Gastrocnemius medialis (tissue), 4 donors: Measurements from ENCODE around the gene FAM114A1. TPM values are rescaled to one million over a fixed set of nuclear protein-coding genes. Genes with fewer than 3 reads are reported as not detected.
A peak's percentile ranks its signal among the peaks of the same experiment; 100 is the strongest.

Experiments
- ATAC-seq, 2 donors: fragments of 150-250 bp; one replicate each; pipeline ENCODE4 v1.9.1; 2016
- DNase-seq, 2 donors: peaks; one replicate each; pipeline ENCODE4 v3.0.0-alpha.2; 2019
- H3K27ac ChIP-seq, 4 donors: fragments of 200-600 bp; sonication (generic); 1 replicate in 1 of 4; 2 replicates in 3 of 4; pipeline ENCODE4 v1.5.1; 2016 to 2018; ENCODE audit warnings: mild to moderate bottlenecking in 2 of 4, moderate library complexity in 1 of 4
- H3K27me3 ChIP-seq, 3 donors: fragments of 200-600 bp; sonication (generic) in 2 of 3; 1 replicate in 1 of 3; 2 replicates in 2 of 3; pipeline versions ENCODE4 v1.5.1 to v1.6.0; 2016 to 2019; ENCODE audit warnings: mild to moderate bottlenecking in 1 of 3, moderate library complexity in 1 of 3
- H3K36me3 ChIP-seq, 2 donors: fragments of 200-600 bp; sonication (generic) in 1 of 2; one replicate each; pipeline ENCODE4 v1.5.1; 2017 to 2018
- H3K4me1 ChIP-seq, 2 donors: fragments of 200-600 bp; sonication (generic) in 1 of 2; one replicate each; pipeline ENCODE4 v1.5.1; 2016 to 2017; ENCODE audit warnings: mild to moderate bottlenecking in 2 of 2
- H3K4me3 ChIP-seq, 4 donors: fragments of 200-600 bp; sonication (generic) in 3 of 4; 1 replicate in 1 of 4; 2 replicates in 3 of 4; pipeline ENCODE4 v1.5.1; 2016 to 2019; ENCODE audit warnings: mild to moderate bottlenecking in 2 of 4
- H3K9me3 ChIP-seq, 3 donors: fragments of 200-600 bp; sonication (generic) in 2 of 3; 1 replicate in 1 of 3; 2 replicates in 2 of 3; pipeline ENCODE4 v1.5.1; 2016 to 2019
- POLR2A ChIP-seq, 2 donors: fragments of 450-650 bp; IDR thresholded peaks; one replicate each; pipeline ENCODE4 v1.6.1; 2017; ENCODE audit warnings: antibody characterized with exemption in 2 of 2, mild to moderate bottlenecking in 2 of 2, moderate library complexity in 2 of 2
- in situ Hi-C, 4 donors: fragments of 200-750 bp; cut with MboI; loops; one replicate each; pipeline versions ENCODE4 v1.15.0 to v1.8.0; 2017; ENCODE audit warnings: low sequenced_read_pairs in 4 of 4
- intact Hi-C: fragments of 100-400 bp; cut with DNase I; formaldehyde crosslinking; loops from one replicate; pipeline ENCODE4 v1.15.1; 2023; ENCODE audit warnings: low total_unique reads
- total RNA-seq, 4 donors: library from RNA; depleted of rRNA; stranded (reverse); fragments of >200 nt; gene quantifications; one replicate each; pipeline versions ENCODE4 v1.1.0 to v1.2.3, GENCODE V29; 2016
- TF ChIP-seq, protein P1 (sequence below), 5 experiments: fragments of 450-650 bp in 3 of 5; fragments of 200-600 bp in 2 of 5; sonication (generic) in 2 of 5; IDR thresholded peaks in 4 of 5; conservative IDR thresholded peaks in 1 of 5; 1 replicate in 4 of 5; 2 replicates in 1 of 5; pipeline ENCODE4 v1.5.1; 2016 to 2019; ENCODE audit warnings: antibody characterized with exemption in 5 of 5, mild to moderate bottlenecking in 3 of 5, moderate library complexity in 3 of 5

The FAM114A1 gene
- total RNA-seq, 4 donors from 2014 or later = 23.2 to 47.5 (median 27.4) TPM

GRCh38 chr4:38868059-38868960 is 704 bp downstream of the FAM114A1 start:
- intact Hi-C loops = loop anchor here (2.0 to 10.0 kb wide), 2 partner anchors 176 to 1184 kb away; partner anchors contain the start of gene RELL1
- Histone ChIP-seq H3K27me3 (no peaks in the 10 kb centered on the region), H3K4me3 (peak overlapping the region; percentile 69 to 83 (median 75)), H3K4me1 (peaks cover 24 to 30% of the 10 kb centered on the region in 2 donors), H3K27ac (peak overlapping the region; percentile 78 to 89 (median 82)), H3K9me3 (no peaks in the 10 kb centered on the region), H3K36me3 (no peaks in the 10 kb centered on the region)
- TF ChIP-seq, protein P1, sequence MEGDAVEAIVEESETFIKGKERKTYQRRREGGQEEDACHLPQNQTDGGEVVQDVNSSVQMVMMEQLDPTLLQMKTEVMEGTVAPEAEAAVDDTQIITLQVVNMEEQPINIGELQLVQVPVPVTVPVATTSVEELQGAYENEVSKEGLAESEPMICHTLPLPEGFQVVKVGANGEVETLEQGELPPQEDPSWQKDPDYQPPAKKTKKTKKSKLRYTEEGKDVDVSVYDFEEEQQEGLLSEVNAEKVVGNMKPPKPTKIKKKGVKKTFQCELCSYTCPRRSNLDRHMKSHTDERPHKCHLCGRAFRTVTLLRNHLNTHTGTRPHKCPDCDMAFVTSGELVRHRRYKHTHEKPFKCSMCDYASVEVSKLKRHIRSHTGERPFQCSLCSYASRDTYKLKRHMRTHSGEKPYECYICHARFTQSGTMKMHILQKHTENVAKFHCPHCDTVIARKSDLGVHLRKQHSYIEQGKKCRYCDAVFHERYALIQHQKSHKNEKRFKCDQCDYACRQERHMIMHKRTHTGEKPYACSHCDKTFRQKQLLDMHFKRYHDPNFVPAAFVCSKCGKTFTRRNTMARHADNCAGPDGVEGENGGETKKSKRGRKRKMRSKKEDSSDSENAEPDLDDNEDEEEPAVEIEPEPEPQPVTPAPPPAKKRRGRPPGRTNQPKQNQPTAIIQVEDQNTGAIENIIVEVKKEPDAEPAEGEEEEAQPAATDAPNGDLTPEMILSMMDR (IDR thresholded peaks at IDR 0.05 in 4 of 5, conservative IDR thresholded peaks at IDR 0.05 in 1 of 5) = no peak
- no peak for TF ChIP-seq POLR2A (IDR thresholded peaks at IDR 0.05)
- ATAC-seq (peak; percentile 40 to 55), DNase-seq (peak in 1 of 2 donors; percentile 37)
- in situ Hi-C loops = no loop called here

DNA sequence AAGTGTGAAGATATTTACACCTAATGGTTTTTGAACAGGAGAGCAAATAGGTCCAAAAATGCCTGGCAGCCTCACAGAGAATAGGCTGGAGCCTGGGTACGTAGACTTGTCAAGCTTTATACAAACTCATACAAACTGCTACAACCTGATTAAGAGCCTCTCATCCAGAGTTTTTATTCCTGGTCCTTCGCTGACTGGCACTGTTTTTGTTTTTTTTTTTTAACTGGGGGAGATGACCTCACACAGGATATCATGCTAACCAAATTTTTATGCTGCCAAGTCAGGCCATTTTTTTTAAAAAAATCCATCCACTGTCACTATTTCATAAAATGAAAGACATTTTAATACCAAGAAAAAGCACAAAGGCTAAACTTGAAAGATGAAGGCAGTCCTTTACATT is 1.9 kb downstream of the FAM114A1 start:
- H3K27me3 ChIP-seq = no peaks in the 10 kb centered on the region
- H3K4me3 ChIP-seq = no peak overlapping the region
- intact Hi-C loops (loop anchor here (2.0 to 10.0 kb wide), 2 partner anchors 175 to 1185 kb away; partner anchors contain the start of gene RELL1), in situ Hi-C loops (no loop called here)
- DNase-seq (no peak), ATAC-seq (no peak)
- no peaks in the 10 kb centered on the region for H3K9me3 ChIP-seq
- H3K27ac ChIP-seq = peak overlapping the region; percentile 78 to 89 (median 82)
- no peak for TF ChIP-seq POLR2A (IDR thresholded peaks at IDR 0.05)
- TF ChIP-seq, protein P1 (IDR thresholded peaks at IDR 0.05 in 4 of 5, conservative IDR thresholded peaks at IDR 0.05 in 1 of 5) = no peak
- H3K36me3 ChIP-seq = no peaks in the 10 kb centered on the region
- peaks cover 24 to 30% of the 10 kb centered on the region in 2 donors for H3K4me1 ChIP-seq

DNA sequence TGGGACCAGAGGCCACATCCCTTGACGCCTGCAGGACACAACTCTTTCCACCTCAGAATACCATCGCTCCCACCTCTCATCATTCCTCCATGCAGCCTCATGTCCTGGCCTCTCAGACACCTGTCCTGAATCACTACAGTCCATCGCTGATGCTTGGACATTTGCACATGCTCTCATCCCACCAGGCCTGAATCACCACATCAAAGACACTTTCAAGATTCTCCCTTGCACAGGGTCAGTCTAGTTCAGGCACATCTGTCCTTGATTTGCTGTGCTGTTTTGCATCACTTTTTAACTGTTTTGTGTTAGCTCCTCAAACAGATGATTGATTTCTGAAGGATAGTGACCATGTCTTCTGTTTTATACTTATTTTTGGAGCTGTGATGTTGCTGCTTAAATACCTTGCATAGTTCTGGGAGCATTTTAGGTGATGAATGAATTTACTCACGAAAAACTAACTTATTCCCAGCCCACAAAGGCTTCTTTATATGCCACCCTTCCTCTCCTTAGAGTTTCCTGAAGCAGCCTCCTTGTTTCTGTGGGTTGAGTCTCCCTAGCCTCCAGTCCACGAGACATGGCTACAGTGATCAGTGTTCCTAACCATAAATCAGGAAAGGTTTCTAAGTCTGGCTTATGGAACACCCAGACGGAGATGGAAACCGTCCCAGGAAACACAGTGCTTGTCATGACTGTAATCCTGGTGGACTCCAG is 2.6 kb downstream of the FAM114A1 start:
- Histone ChIP-seq H3K4me1 (peaks cover 24 to 30% of the 10 kb centered on the region in 2 donors), H3K27ac (peak overlapping the region in 2 of 4 donors; percentile 12 to 78), H3K27me3 (no peaks in the 10 kb centered on the region), H3K9me3 (no peaks in the 10 kb centered on the region), H3K36me3 (no peaks in the 10 kb centered on the region), H3K4me3 (no peak overlapping the region)
- in situ Hi-C loops = no loop called here
- ATAC-seq (no peak), DNase-seq (no peak)
- intact Hi-C loops = no loop called here
- TF ChIP-seq, protein P1 (IDR thresholded peaks at IDR 0.05 in 4 of 5, conservative IDR thresholded peaks at IDR 0.05 in 1 of 5) = no peak
- TF ChIP-seq POLR2A (IDR thresholded peaks at IDR 0.05) = no peak

GRCh38 chr4:38871593-38871992 is 4.0 kb downstream of the FAM114A1 start:
- Histone ChIP-seq H3K27me3 (no peaks in the 10 kb centered on the region), H3K9me3 (no peaks in the 10 kb centered on the region), H3K4me3 (no peak overlapping the region), H3K4me1 (peaks cover 24 to 30% of the 10 kb centered on the region in 2 donors), H3K36me3 (no peaks in the 10 kb centered on the region), H3K27ac (no peak overlapping the region)
- in situ Hi-C loops = no loop called here
- no peak for DNase-seq
- intact Hi-C loops = no loop called here
- no peak for ATAC-seq
- TF ChIP-seq, protein P1 (IDR thresholded peaks at IDR 0.05 in 4 of 5, conservative IDR thresholded peaks at IDR 0.05 in 1 of 5) = no peak
- TF ChIP-seq POLR2A (IDR thresholded peaks at IDR 0.05) = no peak
